A673 (cell line): ENCODE data around the gene TSPAN31. TPM values are rescaled to one million over a fixed set of nuclear protein-coding genes. Genes with fewer than 3 reads are reported as not detected.
A peak's percentile ranks its signal among the peaks of the same experiment; 100 is the strongest.

Experiments used
- Bru-seq: library from RNA; stranded (reverse); fragments of 400-500 nt; gene quantifications from one replicate; lab custom pipeline; 2021; lab: Mats Ljungman, UMichigan
- BruChase-seq, 2 experiments: library from RNA; stranded (reverse); fragments of 400-500 nt; gene quantifications; one replicate each; lab custom pipeline; 2021; lab: Mats Ljungman, UMichigan
- BruUV-seq: library from RNA; stranded (reverse); fragments of 400-500 nt; replicated peaks from 2 replicates; lab custom pipeline; 2021; lab: Mats Ljungman, UMichigan
- CTCF ChIA-PET: fragments of 300-600 bp; sonication (Branson Sonifier 250); formaldehyde crosslinking; loops from one replicate; lab custom pipeline; 2022; ENCODE audit warnings: antibody characterized with exemption; lab: Charles Lee
- POLR2A ChIA-PET: fragments of 300-600 bp; sonication (Branson Sonifier 250); formaldehyde crosslinking; loops from one replicate; lab custom pipeline; 2022; ENCODE audit warnings: antibody characterized with exemption; ENCODE audit not compliant: low non-redundant PET; lab: Charles Lee
- DNase-seq: peaks from one replicate; pipeline ENCODE4 v3.0.0-alpha.2; 2015; ENCODE audit warnings: low spot score
- H3K27ac ChIP-seq: fragments of 200-600 bp; sonication (generic); 2 replicates; pipeline ENCODE4 v1.5.1; 2016; ENCODE audit warnings: mixed run types, low read depth, mild to moderate bottlenecking, mixed read lengths, antibody characterized with exemption, low read length; ENCODE audit not compliant: poor library complexity, severe bottlenecking
- H3K27me3 ChIP-seq: fragments of 200-600 bp; sonication (generic); replicated peaks from 2 replicates; pipeline ENCODE4 v1.6.1; 2017; ENCODE audit warnings: mixed run types, low read depth, mild to moderate bottlenecking, mixed read lengths, antibody characterized with exemption, low read length; ENCODE audit not compliant: insufficient read depth, poor library complexity
- H3K36me3 ChIP-seq: fragments of 200-600 bp; sonication (generic); 2 replicates; pipeline ENCODE4 v1.6.1; 2016; ENCODE audit warnings: mixed run types, mild to moderate bottlenecking, mixed read lengths, antibody characterized with exemption, low read length; ENCODE audit not compliant: insufficient read depth, poor library complexity, severe bottlenecking
- H3K4me1 ChIP-seq: fragments of 200-600 bp; sonication (generic); 2 replicates; pipeline ENCODE4 v1.6.1; 2017; ENCODE audit warnings: mixed run types, mild to moderate bottlenecking, mixed read lengths, antibody characterized with exemption, low read length; ENCODE audit not compliant: insufficient read depth, poor library complexity, severe bottlenecking
- H3K4me3 ChIP-seq: fragments of 200-600 bp; sonication (generic); 2 replicates; pipeline ENCODE4 v1.5.1; 2016; ENCODE audit warnings: low read depth, mixed run types, mild to moderate bottlenecking, mixed read lengths, low read length; ENCODE audit not compliant: poor library complexity, severe bottlenecking
- H3K9me3 ChIP-seq: fragments of 200-600 bp; sonication (generic); 2 replicates; pipeline ENCODE4 v1.6.1; 2016; ENCODE audit warnings: mixed run types, low read depth, mild to moderate bottlenecking, mixed read lengths, antibody characterized with exemption, low read length; ENCODE audit not compliant: poor library complexity, severe bottlenecking
- CTCF ChIP-seq: fragments of 300-800, 200-600 bp; sonication (generic); conservative IDR thresholded peaks from 2 replicates; pipeline ENCODE4 v1.5.1; 2017; ENCODE audit warnings: low read depth, mild to moderate bottlenecking, antibody characterized with exemption, low read length, moderate library complexity, mixed read lengths
- EZH2 ChIP-seq: fragments of 200-600 bp; sonication (generic); IDR thresholded peaks from 2 replicates; pipeline ENCODE4 v1.6.1; 2017; ENCODE audit warnings: borderline replicate concordance, low read depth, mild to moderate bottlenecking, mixed read lengths, antibody characterized with exemption, low read length; ENCODE audit not compliant: poor library complexity, severe bottlenecking
- intact Hi-C: fragments of 100-400 bp; cut with micrococcal nuclease; formaldehyde crosslinking; loops from one replicate; pipeline ENCODE4 v1.10.0; 2022; ENCODE audit not compliant: unreplicated experiment
- long read RNA-seq: library from polyadenylated mRNA; stranded (forward); transcript quantifications from one replicate; pipeline ENCODE4 v2.0.0, GENCODE V29; 2022
- total RNA-seq: library from RNA; stranded (reverse); gene quantifications from 2 replicates; pipeline ENCODE4 v1.2.3, GENCODE V29; 2021

TSPAN31 gene
- 8.9 and 24.6 TPM in 2 replicates for total RNA-seq
- percentile 61 among the genes with signal in this experiment for Bru-seq, nascent RNA
- BruChase-seq, experiment 1, labeled RNA remaining after a 2-hour chase: percentile 54 among the genes with signal in this experiment
- BruChase-seq, experiment 2, labeled RNA remaining after a 6-hour chase: percentile 58 among the genes with signal in this experiment
- long read RNA-seq, transcript TSPAN31-201 (6 exons, 1,849 nt): major isoform, 28 of 53 reads
- long read RNA-seq, partial matches to known transcripts: 12 of 53 reads
- long read RNA-seq, other reads (novel, unspliced or antisense): 11 of 53 reads

DNA sequence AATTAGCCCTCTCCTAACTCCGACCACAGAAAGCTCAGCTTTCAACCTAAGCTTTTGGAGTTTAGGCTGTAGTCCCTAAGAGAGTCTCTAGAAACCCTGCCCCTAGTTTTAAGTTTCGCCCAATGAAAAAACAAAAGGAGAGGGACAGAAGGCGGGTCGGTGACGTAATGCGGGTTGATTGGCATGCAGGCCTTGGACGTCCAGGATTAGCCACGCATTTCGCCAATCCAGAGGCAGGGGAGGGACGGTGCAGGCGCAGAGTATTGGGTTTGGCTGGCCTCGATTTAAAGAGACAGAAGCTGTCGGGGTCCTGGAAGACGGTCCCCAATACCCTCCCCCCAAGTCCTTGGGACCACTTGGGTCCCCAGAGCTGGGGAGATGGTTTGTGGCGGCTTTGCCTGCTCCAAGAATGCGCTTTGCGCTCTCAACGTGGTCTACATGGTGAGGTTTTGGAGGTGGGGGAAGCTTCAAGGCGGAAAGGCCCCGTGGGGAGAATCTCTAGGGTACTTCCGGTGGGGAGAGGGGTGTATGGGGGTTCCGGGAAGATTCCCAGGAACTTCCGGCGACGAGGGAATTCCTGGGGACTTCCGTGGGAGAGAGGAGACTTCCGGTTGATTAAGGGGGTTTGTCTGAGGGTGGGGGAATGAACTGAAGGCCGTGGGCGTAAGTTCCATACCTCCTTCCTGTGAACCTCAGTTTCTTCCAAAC is at the start of gene TSPAN31:
Gene TSPAN31, plus strand, starts transcription at position 263 of the 708 bp plus-strand sequence. Its CDS starts 116 bp downstream, at position 379.
- H3K27ac ChIP-seq: peak within 1 kb of the TSS; percentile 97
- intact Hi-C loops: loop anchor here (5.0 kb wide), 1 partner anchor 283 kb away; no protein-coding TSS in a partner anchor
- TF ChIP-seq CTCF: no peak
- TF ChIP-seq EZH2: no peak
- BruUV-seq: no TSS peak
- ChIA-PET CTCF (interaction anchor here (1.4 kb wide), 1 partner anchor 19 kb away, joined by 15 read pairs; no protein-coding TSS in a partner anchor), POLR2A (interaction anchor here (0.5 to 1.1 kb wide), 5 partner anchors 14 to 227 kb away, joined by 6 to 9 read pairs (median 6); partner anchors contain the start of gene ARHGEF25)
- peaks cover 33% of the 10 kb centered on the region for H3K36me3 ChIP-seq
- H3K27me3 ChIP-seq: no peaks in the 10 kb centered on the region
- H3K4me1 ChIP-seq: peaks cover 12% of the 10 kb centered on the region
- DNase-seq: peak; percentile 99
- peak within 1 kb of the TSS; percentile 60 for H3K4me3 ChIP-seq
- H3K9me3 ChIP-seq: no peaks in the 10 kb centered on the region

- H3K27ac ChIP-seq: no peak overlapping the region
- no peaks in the 10 kb centered on the region for H3K27me3 ChIP-seq
- no peak overlapping the region for H3K4me3 ChIP-seq
- H3K9me3 ChIP-seq: no peaks in the 10 kb centered on the region
- TF ChIP-seq EZH2 (no peak), CTCF (no peak)
- DNase-seq: no peak
- intact Hi-C loops: no loop called here
- ChIA-PET CTCF (no interaction called here), POLR2A (no interaction called here)
- H3K4me1 ChIP-seq: no peaks in the 10 kb centered on the region
- peaks cover 13% of the 10 kb centered on the region for H3K36me3 ChIP-seq
- BruUV-seq: no TSS peak
Measured at GRCh38 chr12:57695770-57696432, 48.9 kb upstream of the TSPAN31 start.

- ChIA-PET POLR2A (no interaction called here), CTCF (interaction anchor here (0.7 kb wide), 1 partner anchor 55 kb away, joined by 3 read pairs; the partner anchor contains the start of gene CDK4)
- H3K9me3 ChIP-seq: no peaks in the 10 kb centered on the region
- no peaks in the 10 kb centered on the region for H3K27me3 ChIP-seq
- peaks cover 13% of the 10 kb centered on the region for H3K36me3 ChIP-seq
- TF ChIP-seq EZH2: no peak
- TF ChIP-seq CTCF: no peak
- BruUV-seq: no TSS peak
- no peak overlapping the region for H3K4me3 ChIP-seq
- no peak for DNase-seq
- intact Hi-C loops: no loop called here
- no peaks in the 10 kb centered on the region for H3K4me1 ChIP-seq
- H3K27ac ChIP-seq: no peak overlapping the region
Measured at GRCh38 chr12:57697076-57697475, 47.8 kb upstream of the TSPAN31 start.
